Measurements from ENCODE around the gene UBAP1.
A peak's percentile ranks its signal among the peaks of the same experiment; 100 is the strongest.
"Not testable (repeated sequence)": the region's sequence is repeated elsewhere in the genome, so short reads cannot be mapped to it uniquely, and the experiment has no call there.

Gene UBAP1

DNA sequence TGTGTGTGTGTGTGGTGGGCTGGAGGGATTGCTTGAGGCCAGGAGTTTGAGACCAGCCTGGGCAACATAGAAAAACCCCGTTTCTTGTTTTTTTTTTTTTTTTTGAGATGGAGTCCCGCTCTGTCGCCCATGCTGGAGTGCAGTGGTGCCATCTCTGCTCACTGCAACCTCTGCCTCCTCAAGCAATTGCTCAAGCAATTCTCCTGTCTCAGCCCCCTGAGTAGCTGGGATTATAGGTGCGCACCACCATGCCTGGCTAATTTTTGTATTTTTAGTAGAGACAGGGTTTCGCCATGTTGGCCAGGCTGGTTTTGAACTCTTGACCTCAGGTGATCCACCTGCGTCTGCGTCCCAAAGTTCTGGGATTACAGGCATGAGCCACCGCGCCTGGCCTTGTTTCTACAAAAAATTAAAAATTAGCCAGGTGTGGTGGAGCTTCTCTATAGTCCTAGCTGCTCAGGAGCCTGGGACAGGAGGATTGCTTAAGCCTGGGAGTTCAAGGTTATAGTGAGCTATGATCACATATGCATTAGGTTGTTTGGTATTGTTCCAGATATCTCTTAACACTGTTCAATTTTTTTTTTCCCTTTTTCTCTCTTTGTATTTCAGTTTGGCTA lies 47.4 kb downstream of the UBAP1 start:
- DNase-seq, result not testable (repeated sequence)

DNA sequence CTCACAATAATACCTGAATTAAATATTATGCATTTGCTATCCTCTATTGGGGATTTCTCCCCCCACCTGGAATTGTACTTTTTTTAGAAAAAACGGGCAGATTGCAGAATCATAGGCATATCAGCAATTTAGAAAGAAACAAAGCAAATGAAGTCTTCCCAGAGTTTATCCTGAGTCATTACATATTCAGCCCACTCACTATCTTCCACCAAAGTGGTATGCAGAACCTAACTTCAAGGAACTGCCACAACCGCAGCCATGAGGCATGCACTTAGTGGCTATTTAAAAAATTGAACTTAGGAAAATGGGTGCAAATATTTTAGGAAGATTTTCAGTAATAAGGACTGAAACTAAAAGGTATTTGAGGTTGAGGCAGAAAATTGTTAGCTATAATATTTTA lies 48.6 kb downstream of the UBAP1 start:
- no peak for DNase-seq

DNA sequence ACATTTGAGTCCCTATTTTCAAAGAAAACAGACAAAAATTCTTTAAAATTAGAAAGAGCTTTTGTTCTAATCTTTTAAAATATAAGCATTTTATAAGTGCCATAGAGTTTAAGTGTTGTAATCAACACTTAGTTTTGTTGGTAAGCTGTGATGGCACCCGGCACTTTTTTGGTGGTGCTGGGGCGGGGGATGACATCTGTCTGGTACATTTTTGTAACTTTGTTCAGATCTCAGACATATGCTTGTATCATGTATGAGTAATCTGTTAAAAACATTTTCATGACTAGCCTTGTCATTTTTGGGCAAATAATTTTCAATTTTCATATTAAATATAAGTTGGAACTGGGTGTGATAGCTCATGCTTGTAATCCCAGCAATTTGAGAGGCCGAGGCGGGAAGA lies 51.7 kb downstream of the UBAP1 start:
- no peak for DNase-seq

DNA sequence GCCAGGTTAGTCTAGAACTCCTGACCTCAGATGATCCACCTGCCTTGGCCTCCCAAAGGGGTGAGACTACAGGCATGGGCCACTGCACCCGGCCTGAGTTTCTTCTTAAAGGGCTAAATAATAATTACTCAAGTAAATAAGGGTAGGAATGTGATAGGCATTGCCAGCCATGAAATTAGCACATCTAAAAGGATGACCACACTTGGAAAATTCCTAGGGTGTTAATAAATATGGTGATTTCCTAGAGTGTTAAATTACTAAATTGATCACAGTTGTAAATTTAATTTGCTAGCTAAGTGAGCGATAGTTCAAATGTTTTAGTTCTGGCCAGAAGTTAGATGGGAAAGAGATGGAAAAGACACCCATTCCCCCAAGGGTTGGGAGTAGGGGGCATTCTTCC lies 53.4 kb downstream of the UBAP1 start:
- DNase-seq, result no peak

DNA sequence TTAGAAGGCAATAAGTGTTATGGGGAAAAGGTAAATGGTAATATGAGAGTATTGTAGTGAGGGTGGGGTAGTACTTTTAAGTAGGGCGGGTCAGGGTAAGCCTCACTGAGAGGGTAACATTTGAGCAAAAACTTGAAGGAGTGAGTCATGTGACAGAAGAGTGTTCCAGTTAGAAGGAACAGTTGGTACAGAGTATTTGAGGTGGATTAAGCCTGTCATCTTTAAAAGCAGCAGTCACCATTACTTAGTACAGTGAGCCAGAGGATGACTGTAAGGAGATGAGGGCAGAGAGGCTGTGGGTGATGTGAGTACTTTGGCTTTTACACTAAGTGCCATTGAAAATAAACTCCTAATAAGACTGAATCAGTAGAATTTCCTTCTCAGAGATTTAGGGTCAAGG lies 54.8 kb downstream of the UBAP1 start:
- DNase-seq, result no peak

DNA sequence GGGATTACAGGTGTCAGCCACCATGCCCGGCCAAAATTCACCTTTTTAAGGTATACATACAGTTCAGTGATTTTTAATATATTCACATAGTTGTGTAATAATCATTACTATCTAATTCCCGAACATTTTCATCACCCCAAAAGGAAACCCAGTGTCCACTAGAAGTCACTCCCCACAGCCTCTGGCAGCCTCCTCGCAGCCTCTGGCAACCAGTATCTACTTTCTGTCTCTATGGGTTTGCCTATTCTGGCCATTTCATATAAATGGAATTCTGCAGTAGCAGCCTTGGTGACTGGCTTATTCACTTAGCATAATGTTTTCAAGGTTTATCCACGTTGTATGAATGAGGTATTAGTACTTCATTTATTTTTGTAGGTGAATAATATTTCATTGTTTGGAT lies 59.0 kb downstream of the UBAP1 start:
- no peak for DNase-seq

DNA sequence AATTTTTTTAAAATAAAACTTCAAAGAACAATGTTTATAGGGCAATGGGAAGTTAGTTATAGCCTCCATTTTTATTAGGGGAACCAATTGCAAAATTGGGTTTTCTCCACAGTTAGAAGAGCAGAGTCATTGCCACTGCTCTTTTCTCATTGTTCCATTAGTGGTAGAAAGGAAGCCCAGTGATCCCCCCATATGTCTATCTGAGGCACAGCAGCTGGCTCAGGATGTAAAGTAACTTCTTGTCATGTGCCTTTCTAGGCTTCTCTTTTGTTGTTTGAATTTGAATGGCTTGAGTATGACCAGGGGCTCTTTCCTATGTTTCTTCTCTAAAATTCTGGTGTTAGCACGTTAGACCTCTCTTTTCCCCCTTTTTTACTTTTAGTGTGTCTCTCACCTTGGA lies 61.2 kb downstream of the UBAP1 start:
- no peak for DNase-seq

DNA sequence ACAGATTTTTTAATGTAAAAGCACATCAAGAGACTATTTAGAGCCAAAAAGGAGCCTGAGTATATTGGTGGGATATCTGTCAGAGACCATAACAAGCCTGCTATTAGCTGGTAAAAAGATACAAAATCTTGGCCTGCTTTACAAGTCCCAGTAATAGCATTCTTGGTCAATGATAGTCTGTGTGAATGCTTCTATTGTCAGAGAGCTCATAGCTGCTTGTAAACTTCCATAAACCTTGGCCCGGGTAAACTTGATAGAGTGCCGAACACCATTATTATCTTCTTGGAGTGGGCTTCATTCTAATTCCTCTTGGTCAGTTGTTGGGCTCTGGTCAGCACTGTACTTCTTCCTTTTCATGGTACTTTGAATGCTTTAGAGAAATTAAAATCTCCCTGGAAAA lies 64.0 kb downstream of the UBAP1 start:
- DNase-seq, result no peak

DNA sequence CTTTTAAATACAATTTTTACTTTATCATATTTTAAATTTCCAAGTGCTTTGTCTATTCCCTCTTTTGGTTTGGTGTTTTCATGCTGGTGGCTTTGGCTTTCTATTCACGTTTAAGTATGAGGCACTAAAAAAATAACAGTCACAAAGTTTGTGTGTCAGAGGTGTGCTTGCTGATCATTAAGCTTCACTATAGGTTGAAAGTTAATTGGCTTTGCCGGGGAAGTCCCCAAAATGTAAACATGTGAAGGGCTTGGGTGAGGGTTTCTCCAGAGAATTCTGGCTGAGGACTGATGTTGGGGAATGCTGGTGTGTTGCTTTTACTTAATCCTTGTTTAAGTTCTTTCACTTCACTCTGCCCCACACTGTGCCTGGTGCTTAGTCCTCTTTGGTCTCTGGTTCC lies 66.4 kb downstream of the UBAP1 start:
- DNase-seq, result not testable (repeated sequence)

DNA sequence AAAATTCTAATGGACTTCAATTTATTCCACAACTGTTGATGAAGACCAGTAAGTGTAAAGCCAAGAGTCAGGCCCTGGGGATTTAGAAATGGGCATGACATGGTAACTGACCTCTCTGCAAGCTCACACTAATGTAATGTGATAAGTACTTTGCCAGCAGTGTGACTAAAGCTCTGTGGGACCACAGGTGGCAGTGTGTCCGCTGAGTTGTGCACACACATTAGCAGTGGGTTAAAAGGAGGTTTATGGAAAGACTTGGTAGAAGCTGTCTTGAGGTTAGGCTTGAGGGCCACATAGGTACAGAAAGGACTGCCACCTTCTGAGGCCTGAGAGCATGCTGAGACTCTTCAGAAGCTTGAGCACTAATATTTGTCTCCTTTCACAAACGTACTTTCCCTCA lies 67.6 kb downstream of the UBAP1 start:
- DNase-seq, result no peak

DNA sequence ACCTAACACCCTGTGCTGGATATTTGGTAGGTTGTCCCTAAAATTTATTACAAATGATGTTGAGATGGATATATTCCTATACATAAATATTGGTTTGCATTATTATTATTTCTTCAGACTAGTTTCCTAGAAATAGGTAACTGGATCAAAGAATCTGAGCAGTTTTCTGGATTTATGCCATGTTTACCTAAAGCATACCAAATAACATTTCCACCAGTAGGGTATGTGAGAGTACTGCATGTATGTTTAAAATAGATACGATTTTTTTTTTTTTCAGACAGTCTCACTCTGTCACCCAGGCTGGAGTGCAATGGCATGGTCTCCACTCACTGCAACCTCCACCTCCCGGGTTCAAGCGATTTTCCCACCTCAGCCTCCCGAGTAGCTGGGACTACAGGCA lies 68.9 kb downstream of the UBAP1 start:
- DNase-seq, result not testable (repeated sequence)

DNA sequence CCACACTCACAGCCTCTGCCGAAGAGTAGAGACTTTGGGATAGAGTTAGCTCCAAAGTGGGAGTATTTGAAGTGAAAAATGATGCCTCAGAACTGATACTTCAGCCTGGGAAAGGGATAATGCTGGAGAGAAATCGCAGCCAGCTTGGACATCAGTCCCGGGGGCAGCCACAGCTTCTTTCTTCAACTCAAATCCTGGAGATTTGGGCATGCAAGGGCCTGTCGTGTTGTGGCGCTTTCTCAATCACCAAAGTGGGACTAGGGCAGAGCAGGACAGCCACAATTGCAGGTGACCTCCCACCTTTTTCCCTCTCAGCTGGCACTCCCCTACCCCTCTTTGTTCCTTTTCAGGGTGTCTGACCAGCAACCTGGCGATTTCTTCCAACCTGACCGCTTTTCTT lies 70.4 kb downstream of the UBAP1 start:
- DNase-seq, result no peak

DNA sequence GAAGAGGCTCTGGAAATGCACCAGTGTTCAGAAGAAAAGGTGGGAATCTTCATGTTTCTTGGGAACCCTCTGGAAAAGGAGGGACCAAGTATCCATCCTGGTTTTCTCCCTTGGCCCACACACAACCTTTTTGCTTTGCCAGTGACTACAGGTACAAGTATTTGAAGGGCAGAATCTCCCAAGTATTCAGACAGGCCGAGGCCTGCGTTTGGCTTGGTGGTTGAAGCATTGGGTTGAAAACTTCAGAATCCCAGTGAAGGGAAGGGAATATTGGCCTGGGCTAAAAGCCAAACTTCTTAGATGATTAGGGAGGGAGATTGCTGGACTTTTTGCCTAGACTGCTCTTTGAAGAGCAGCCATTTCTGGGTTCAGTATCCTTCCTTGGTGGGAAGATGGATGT lies 71.9 kb downstream of the UBAP1 start:
- no peak for DNase-seq

DNA sequence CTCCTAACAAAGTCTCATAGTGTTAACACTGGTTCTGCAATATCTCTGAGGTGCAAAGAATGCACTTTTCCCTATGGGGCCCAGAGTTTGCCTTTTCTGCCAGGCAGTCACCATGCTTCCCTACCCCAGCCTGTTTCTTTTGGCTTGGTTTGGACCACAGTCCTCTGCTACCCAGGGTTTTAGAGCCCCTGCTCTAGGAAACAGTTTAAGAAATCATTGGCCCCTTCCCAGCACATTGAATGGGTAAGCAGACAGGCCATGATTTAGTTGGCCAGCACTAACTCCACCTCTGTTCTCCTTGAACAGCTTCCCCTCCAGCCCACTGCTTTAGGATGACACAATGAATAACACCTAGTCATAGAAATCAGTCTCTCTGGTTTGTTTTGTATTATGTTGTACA lies 73.2 kb downstream of the UBAP1 start:
- no peak for DNase-seq

DNA sequence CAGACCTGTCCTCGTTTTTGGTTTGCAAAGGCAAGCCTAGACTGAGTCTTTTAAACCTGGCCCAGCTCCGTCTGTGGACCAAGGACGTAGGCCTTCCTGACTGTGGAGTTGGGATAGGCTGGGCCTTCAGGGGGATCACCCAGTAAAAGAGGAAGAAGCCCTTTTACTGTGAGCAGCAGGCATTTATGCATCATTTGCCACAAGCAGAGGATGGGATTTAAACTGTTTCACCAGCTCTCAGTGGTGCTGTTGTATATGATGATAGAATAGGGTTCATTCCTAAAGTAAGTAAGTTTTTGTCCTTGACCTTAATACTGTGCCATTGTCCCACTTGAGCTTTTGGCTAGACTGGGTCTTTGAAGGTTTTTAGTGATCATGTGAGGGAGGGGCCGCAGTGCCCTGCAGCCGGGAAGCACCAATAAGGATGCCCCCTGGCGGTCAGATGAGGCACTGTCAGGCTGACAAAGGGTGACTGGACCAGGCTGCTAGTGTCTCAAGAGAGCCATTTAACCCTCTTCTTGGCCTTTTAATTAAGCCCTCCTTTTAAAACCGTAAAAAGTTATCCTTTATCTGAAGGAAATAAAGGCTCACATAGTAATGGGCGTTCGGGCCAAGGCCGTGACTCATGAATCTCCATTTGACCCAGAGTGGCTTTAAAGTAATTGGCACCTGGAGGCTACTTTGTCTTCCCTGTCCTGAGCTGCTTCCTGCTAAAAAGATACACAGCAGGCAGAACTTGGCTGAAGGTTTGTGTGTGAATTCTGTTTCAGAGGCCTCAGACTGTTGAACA lies 74.0 kb downstream of the UBAP1 start:
- DNase-seq, result peak; percentile 6 to 71

DNA sequence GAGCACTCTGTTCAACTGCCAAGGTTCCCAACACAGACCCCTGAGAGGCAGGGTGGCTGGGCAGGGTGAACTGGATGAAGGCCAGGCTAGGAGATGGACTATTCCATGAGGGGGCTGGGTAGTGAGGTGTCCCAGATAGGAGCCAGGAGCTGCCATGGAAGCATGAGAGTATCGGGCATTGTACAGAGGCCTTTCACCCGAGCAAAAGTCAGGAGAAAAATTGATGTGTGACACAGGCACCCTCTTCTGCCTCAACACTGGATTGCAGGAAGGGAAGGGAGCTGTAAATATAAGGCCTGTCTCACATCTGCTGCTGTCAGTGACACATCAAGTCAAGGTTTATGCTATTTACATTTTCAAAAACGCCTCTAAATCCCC lies 74.6 kb downstream of the UBAP1 start:
- DNase-seq, result no peak

DNA sequence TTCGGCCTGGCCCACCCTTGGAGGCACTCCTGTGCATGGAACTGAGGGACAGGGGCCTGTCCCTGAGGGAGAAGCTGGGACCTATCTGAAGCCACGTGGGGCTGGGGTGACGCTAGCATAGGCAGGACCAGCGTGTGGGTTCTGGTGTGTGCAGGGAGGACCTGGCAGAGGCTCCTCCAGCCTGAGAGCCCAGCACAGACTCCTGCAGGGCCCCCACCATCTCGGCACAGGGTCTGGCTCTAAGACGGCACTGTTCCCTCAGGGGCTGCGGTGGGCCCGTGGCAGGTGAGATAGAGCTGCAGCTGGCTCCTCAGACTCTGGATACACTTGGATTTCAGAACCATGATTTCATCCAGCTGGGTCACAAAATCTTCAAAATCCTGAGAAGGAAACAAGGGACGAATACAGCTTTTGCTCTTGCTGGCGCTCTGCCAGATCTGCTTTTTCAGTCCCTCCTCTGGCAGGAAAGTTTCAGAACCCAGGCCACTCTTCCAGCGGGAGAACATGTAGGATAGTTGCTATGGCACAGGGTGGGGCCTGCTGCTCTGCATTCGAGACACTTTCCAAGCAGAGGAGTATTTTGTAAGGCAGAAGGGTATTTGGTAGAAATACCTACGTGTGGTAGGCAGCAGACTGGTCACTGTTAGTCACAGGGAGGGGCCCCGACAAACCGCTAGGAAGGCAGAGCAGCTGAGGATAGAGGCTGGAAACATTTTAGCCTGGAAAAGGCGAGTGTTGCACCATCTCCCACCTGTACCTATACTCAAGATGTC lies 75.5 kb downstream of the UBAP1 start:
- no peak for DNase-seq

DNA sequence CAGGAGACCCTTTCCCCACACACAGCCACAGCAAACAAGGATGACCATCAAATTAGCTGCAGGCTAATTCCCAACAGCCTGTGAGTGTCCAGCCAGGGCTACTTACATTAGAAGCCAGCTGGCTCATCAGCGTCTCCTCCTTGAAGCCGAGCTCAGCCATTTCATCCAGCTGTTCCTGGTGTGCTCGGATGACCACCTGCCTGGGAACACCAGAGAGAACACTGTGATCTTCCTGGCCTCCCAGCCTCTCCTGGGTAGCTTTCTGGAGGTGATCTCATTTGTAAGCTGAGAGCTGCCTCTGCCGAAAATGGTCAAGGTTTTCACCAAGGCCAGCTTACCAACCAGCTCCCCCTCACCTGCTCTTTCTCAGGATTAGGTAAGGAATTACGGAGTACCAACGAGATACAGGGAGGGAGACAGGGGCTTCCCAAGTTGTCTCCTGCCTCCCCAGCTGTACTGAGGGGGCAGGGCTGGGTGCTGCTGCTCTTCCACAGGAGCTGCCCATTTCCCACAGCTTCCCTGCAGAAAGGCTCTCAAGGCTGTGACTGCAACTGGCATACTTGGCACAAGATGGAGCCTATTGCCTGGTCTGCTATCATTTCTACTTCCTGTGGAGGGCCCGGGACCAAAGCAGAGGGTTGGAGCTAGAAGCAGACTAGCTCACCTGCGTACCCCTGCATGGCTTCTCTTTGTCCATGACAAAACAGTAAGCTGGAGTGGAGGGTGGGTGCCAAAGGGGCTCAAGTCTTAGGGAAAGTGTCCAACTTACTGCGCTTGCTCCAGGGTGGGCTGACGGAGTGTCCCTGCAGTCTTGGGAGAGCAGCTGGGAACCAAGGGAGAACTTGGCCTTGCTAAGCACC lies 76.4 kb downstream of the UBAP1 start:
- no peak for DNase-seq

DNA sequence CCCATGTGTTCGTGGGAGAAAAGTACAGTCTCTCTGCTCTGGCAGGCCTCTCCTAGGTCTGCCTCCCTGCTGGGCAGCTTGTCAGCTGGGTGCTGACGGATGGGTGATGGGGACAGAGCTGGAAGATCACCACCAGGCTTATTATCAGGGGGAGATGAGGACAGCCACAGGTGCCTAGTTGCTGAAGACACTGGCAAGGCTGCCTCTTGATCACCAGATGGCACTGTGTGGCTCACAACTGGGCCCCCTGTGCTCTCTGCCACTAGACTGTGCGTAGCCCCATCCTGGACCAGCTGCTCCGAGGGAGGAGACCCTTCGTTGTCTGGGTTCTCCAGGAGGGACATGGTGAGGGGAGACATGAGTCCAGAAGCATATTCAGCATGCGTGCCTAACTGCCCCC lies 77.3 kb downstream of the UBAP1 start:
- peak in 1 of 2 experiments; percentile 48 for DNase-seq

DNA sequence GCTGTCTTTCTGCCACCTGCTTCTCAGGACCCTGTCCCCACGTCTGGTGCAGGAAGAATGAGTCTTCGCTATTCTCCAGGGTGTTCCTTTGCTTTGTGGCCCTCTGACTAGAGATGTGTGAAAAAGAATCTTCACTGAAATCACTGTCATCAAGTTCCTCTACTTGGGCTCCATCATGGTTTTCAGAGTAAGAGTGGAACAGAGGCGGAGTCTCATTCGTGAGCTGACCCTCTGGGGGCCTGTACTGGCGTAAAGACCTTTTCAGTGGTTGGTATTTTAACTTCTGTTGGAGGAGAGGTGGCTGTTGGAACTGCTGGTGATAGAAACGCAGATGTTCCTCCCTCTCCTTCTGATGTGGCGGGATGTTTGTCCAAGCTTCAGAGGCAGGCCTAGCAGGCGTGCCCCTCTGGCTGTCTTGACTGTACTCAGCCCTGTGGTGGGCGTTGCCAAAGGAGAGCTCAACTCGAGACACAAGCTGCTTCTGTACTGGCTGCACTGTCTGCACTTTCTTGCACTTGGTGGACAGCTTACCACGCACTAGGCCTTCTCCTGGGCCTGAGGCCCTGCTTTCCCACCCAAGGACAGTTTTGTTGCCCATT lies 78.2 kb downstream of the UBAP1 start:
- DNase-seq, result no peak

DNA sequence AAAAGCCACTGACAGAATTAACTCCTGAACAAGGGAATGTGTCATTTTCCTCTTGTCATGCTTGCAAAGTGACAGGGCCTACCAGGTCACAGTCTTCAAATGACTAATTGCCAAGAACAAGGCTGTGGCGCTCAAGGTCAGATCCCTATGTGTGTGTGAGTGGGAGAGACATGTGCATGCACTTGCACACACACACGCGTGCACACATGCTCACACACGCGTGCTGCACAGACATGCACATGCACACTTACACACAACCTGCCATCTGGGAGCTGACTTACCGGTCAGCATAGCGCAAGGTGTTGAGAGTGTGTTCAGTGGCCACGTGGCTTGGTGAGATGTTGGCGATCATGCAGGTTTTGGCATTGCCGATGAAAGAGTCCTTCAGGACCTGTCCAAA lies 80.5 kb downstream of the UBAP1 start:
- no peak for DNase-seq

DNA sequence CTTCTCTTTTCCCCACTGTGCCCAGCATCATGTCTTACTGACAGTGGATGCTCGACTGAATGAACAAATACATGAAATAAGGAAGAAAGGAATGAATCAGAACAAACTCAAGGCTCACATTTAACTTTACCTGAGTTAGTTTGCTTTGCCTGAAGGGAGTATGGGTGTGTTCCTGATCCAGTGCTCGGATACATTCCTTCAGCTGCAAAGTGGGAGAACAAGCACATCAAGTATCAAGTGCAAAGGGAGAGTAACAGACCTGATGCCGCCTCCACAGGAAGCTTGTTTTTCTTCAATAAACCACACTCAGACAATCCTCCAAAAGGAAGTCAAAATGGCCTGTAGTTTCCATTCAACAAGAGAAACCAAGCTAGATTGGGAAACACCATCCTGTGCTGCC lies 84.1 kb downstream of the UBAP1 start:
- no peak for DNase-seq

DNA sequence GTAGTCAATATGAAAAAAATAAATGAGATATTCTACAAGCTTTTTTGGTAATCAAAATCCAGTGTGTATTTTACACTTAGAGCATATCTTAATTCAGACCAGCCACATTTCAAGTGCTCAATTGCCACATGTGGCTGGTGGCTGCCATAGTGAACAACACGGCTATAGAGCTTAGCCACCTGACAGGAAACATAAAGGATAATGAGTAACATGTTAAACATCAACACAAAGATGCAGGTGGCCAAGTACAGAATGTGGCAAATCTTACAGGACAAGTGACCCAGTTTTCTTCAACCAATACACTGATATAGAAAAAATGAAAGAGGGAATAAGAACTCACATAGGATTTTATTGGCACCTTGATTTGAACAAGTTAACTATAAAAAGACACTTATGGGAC lies 88.8 kb downstream of the UBAP1 start:
- DNase-seq, result no peak
